ENCODE data around the gene ATE1.

The ATE1 gene

DNA sequence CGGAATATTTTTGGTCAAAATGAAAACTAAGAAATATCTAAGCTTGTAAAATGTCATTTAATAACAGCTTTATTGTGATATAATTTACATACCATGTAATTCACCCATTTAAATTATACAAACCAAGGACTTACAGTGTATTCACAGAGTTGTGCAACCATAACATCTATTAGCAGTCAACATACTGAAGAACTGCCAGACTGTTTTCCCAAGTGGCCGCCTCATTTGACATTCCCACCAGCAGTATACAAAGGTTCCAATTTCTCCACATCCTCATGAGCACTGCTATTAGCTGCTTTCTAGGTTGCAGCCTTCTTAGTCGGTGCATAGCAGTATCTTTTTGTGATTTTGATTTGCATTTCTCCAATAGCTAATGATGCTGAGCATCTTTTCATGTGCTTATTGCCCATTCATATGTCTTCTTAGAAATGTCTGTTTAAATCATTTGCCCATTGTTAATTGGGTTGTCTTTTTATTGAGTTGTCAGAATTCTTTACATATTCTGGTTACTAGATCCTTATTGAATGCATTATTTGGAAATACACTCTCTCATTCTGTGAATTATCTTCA, 176.6 kb downstream of the ATE1 start:
- Histone ChIP-seq H3K27me3 (ENCODE audit: insufficient read depth, low read depth, severe bottlenecking) (no peaks in the 10 kb centered on the region), H3K9me3 (ENCODE audit: severe bottlenecking) (no peaks in the 10 kb centered on the region), H3K4me3 (ENCODE audit: low read depth, low read length) (no peak overlapping the region), H3K36me3 (no peaks in the 10 kb centered on the region; the same call in 1 of the 2 replicates), H3K27ac (no peak overlapping the region)
- no peak for DNase-seq
- no peak for TF ChIP-seq CTCF (IDR thresholded peaks at IDR 0.05; ENCODE audit: low read depth, low read length)

DNA sequence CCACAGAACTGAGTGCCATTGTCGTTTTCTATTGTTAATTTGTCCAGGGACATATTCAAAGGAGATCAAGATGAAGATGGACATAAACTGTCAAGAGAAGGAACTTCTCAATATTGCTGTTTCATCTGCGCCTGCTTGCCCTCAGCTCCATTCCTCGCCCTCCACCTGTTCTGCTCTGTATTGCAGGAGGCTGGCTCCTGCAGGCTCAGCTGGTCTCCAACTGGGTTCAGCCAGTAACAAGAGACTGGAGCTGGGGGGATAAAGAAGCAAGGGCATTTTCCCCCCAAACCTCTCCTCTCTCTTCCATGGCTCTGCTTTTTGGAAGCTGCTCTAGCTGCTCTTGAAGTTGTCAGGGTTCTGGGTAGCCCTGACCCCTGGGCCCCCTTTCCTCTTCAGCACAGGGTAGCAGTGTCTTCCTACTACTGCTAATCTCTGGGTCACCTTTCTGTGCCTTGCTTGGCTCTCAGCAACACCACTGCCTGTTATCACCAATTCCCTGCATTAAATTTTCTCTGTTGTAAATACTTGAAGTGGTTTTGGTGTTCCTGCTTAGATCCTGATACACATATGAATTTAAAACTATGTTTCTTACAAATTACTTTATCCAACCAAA, 180.6 kb downstream of the ATE1 start:
- Histone ChIP-seq H3K36me3 (no peaks in the 10 kb centered on the region; the same call in 1 of the 2 replicates), H3K4me3 (ENCODE audit: low read depth, low read length) (no peak overlapping the region), H3K9me3 (ENCODE audit: severe bottlenecking) (no peaks in the 10 kb centered on the region), H3K27me3 (ENCODE audit: insufficient read depth, low read depth, severe bottlenecking) (no peaks in the 10 kb centered on the region), H3K27ac (no peak overlapping the region)
- no peak for TF ChIP-seq CTCF (IDR thresholded peaks at IDR 0.05; ENCODE audit: low read depth, low read length)
- DNase-seq: no peak

- no peaks in the 10 kb centered on the region for H3K9me3 ChIP-seq (ENCODE audit: severe bottlenecking)
- H3K27ac ChIP-seq: no peak overlapping the region
- TF ChIP-seq CTCF (IDR thresholded peaks at IDR 0.05; ENCODE audit: low read depth, low read length): no peak
- DNase-seq: no peak
- H3K36me3 ChIP-seq: peaks cover 4% of the 10 kb centered on the region
- H3K4me3 ChIP-seq (ENCODE audit: low read depth, low read length): no peak overlapping the region
- H3K27me3 ChIP-seq (ENCODE audit: insufficient read depth, low read depth, severe bottlenecking): no peaks in the 10 kb centered on the region
Measured at GRCh38 chr10:121741248-121741792, 186.5 kb downstream of the ATE1 start.

DNA sequence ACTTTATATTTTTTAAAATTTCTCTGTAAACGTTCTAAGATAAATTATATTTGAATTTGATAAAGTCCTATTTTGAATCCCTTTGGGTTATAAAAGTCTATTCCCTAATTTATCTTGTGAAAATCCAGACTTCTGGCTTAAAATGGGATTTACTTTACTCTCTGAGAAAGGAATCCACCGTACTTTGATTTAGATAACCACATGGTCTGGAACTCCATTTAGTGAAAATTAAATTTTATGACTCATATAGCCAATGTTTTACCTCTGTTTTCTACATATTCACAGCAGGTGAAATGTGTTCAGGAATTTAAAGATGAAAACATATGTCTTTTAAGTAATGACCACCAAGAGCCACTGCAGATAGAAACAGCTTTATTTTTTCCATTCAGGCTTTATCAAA, 187.8 kb downstream of the ATE1 start:
- no peak for TF ChIP-seq CTCF (IDR thresholded peaks at IDR 0.05; ENCODE audit: low read depth, low read length)
- H3K27ac ChIP-seq: no peak overlapping the region
- H3K36me3 ChIP-seq: peaks cover 4% of the 10 kb centered on the region

DNA sequence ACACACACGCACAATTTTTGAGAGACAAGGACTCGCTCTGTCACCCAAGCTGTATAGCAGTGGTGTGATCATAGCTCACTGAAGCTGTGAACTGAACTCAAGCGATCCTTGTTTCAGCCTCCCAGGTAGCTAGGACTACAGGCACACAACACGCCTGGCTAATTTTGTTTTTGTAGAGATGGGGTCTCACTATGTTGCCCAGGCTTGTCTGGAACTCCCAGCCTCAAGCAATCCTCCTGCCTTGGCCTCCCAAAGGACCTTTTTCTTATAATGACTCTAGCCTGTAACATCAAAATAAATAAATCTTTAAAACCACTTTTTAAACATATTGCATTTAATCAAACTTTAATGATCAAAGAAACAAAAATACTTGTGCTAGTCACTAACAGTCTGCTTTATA, 188.7 kb downstream of the ATE1 start:
- TF ChIP-seq CTCF (IDR thresholded peaks at IDR 0.05; ENCODE audit: low read depth, low read length): no peak
- H3K27ac ChIP-seq: no peak overlapping the region
- DNase-seq: no peak
- H3K27me3 ChIP-seq (ENCODE audit: insufficient read depth, low read depth, severe bottlenecking): no peaks in the 10 kb centered on the region
- H3K36me3 ChIP-seq: peaks cover 4% of the 10 kb centered on the region
- no peak overlapping the region for H3K4me3 ChIP-seq (ENCODE audit: low read depth, low read length)
- no peaks in the 10 kb centered on the region for H3K9me3 ChIP-seq (ENCODE audit: severe bottlenecking)

More for the DNA sequence above, 187.8 kb downstream of the ATE1 start:
- Histone ChIP-seq H3K4me3 (ENCODE audit: low read depth, low read length) (no peak overlapping the region), H3K27me3 (ENCODE audit: insufficient read depth, low read depth, severe bottlenecking) (no peaks in the 10 kb centered on the region), H3K9me3 (ENCODE audit: severe bottlenecking) (no peaks in the 10 kb centered on the region)
- DNase-seq: no peak
